Measurements from ENCODE around the gene IKZF1.

GRCh38 chr7:50362142-50362541 is 57.6 kb downstream of the IKZF1 start:
- no peak for TF ChIP-seq CTCF (IDR thresholded peaks at IDR 0.05)
- TF ChIP-seq POLR2A (IDR thresholded peaks at IDR 0.05) = no peak
- TF ChIP-seq EP300 (IDR thresholded peaks at IDR 0.05) = no peak
- no peak for TF ChIP-seq POLR2AphosphoS5 (IDR thresholded peaks at IDR 0.05)
